ENCODE data around the gene SCN8A. TPM values are rescaled to one million over a fixed set of nuclear protein-coding genes. Genes with fewer than 3 reads are reported as not detected.

Gene SCN8A
- total and polyA plus RNA-seq, 8 donors = 0.26 to 3.3 (median 1.3) TPM

GRCh38 chr12:51838036-51838435 lies 247.0 kb downstream of the SCN8A start:
- Histone ChIP-seq H3K27me3 (peaks cover 0 to 55% of the 10 kb centered on the region in 2 donors), H3K4me1 (peaks cover 0 to 4% of the 10 kb centered on the region in 2 donors), H3K27ac (no peak overlapping the region), H3K9me3 (no peaks in the 10 kb centered on the region), H3K36me3 (no peaks in the 10 kb centered on the region), H3K4me3 (no peak overlapping the region)
- DNase-seq = no peak
- no peak for ATAC-seq
- TF ChIP-seq CTCF (IDR thresholded peaks at IDR 0.05) = no peak
- intact Hi-C loops (cut with DNase I) = no loop called here

- H3K9me3 ChIP-seq = no peaks in the 10 kb centered on the region
- H3K36me3 ChIP-seq = no peaks in the 10 kb centered on the region
- no peak for DNase-seq
- intact Hi-C loops (cut with DNase I) = no loop called here
- H3K27ac ChIP-seq = no peak overlapping the region
- no peaks in the 10 kb centered on the region for H3K4me1 ChIP-seq
- ATAC-seq = no peak
- peaks cover 0 to 55% of the 10 kb centered on the region in 2 donors for H3K27me3 ChIP-seq
- H3K4me3 ChIP-seq = no peak overlapping the region
- no peak for TF ChIP-seq CTCF (IDR thresholded peaks at IDR 0.05)
Measured at GRCh38 chr12:51838762-51839161, 247.7 kb downstream of the SCN8A start.

- no peak overlapping the region for H3K27ac ChIP-seq
- ATAC-seq = no peak
- intact Hi-C loops (cut with DNase I) = no loop called here
- H3K9me3 ChIP-seq = no peaks in the 10 kb centered on the region
- H3K27me3 ChIP-seq = peaks cover 4 to 53% of the 10 kb centered on the region in 2 donors
- no peak overlapping the region for H3K4me3 ChIP-seq
- no peak for TF ChIP-seq CTCF (IDR thresholded peaks at IDR 0.05)
- H3K36me3 ChIP-seq = no peaks in the 10 kb centered on the region
- H3K4me1 ChIP-seq = no peaks in the 10 kb centered on the region
- DNase-seq = no peak
Measured at GRCh38 chr12:51839310-51839947, 248.4 kb downstream of the SCN8A start.

GRCh38 chr12:51840966-51841365 lies 249.9 kb downstream of the SCN8A start:
- Histone ChIP-seq H3K27me3 (peaks cover 18 to 54% of the 10 kb centered on the region in 2 donors), H3K9me3 (no peaks in the 10 kb centered on the region), H3K4me3 (no peak overlapping the region), H3K36me3 (no peaks in the 10 kb centered on the region), H3K4me1 (no peaks in the 10 kb centered on the region), H3K27ac (no peak overlapping the region)
- intact Hi-C loops (cut with DNase I) = no loop called here
- DNase-seq = no peak
- TF ChIP-seq CTCF (IDR thresholded peaks at IDR 0.05) = no peak
- ATAC-seq = no peak

- intact Hi-C loops (cut with DNase I) = no loop called here
- Histone ChIP-seq H3K36me3 (no peaks in the 10 kb centered on the region), H3K27me3 (peaks cover 26 to 59% of the 10 kb centered on the region in 2 donors), H3K9me3 (no peaks in the 10 kb centered on the region), H3K27ac (no peak overlapping the region), H3K4me3 (no peak overlapping the region), H3K4me1 (peaks cover 0 to 5% of the 10 kb centered on the region in 2 donors)
- ATAC-seq (no peak), DNase-seq (peak in 1 of 4 donors; percentile 45)
- TF ChIP-seq CTCF (IDR thresholded peaks at IDR 0.05) = no peak
Measured at GRCh38 chr12:51841727-51842126, 250.7 kb downstream of the SCN8A start.
